IPS-NIHi11 (cell line): ENCODE measurements around the gene MRPL50.

Source experiments
- DNase-seq: peaks from one replicate; pipeline ENCODE4 v3.0.0; 2012; ENCODE audit warnings: mixed read lengths, low spot score

Gene MRPL50

DNA sequence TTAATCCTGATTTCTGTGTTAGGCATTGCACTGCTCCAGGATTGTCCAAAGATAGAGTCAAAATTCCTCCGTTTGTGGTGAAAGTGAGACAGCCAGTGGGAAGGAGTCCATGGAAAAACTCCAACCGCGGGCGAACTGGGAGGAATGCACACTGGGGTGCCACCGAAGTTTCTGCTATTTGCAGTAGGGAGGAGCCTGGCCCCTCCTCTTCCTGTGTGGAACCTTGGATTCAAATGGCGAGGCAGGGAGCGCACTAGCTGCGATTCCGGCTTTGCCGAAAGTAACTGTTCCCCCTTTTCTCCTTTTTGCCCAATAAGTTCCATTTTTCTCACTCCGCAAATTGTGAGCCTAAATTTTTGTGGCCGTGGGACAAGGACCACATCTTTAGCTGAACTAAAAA is 22.9 kb downstream of the MRPL50 start:
- DNase-seq, result no peak

DNA sequence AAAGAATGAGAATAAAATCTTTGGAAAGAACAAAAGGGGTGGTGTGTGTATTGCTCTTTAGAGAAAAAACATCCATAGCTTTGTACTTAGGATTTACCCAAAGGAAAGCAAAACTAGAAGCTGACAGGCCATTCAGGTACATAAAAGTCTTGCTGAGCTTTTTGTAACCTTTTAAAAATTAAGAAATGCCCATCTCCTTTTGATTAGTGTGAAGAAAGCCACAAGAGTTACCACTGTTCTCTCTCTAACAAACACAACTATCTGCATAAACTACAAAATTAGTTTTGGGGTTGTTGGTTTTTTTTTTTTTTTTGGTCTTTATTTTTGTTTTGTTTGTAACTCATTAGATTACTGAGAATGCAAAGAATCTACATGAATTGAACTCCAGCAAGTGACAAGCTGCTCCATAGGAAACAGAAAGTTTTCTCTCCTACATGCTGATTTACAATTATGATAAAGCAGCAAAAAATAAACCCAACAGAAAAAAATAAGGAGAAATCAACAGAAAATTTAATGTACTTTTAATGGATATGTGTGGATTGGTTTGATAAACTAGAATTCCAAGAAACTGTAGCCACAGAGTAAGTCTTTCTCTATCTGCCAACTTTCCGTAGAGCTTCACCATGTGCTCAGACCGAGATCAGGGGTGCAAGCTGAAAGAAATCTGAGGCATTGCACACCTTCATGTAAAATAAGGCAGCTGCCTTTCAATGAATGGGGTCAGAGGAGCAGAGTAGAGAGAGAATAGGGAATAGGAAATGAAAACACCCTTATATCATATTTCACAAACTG is 25.9 kb downstream of the MRPL50 start:
- DNase-seq, result no peak

DNA sequence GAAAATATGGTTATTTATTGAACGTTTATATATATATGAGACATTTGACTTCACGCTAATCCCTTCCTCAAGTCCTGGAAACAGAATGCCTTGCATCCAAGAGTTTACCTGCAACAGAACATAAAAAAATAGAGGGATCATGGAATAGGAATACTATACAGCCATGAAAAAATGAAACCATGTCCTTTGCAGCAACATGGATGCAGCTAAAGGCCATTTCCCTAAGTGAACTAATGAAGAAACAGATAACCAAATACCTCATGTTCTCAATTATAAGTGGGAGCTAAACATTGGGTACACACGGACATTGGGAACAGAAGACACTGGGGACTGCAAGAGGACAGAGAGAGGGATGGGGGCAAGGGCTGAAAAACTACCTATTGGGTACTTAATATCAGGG is 26.6 kb downstream of the MRPL50 start:
- no peak for DNase-seq

DNA sequence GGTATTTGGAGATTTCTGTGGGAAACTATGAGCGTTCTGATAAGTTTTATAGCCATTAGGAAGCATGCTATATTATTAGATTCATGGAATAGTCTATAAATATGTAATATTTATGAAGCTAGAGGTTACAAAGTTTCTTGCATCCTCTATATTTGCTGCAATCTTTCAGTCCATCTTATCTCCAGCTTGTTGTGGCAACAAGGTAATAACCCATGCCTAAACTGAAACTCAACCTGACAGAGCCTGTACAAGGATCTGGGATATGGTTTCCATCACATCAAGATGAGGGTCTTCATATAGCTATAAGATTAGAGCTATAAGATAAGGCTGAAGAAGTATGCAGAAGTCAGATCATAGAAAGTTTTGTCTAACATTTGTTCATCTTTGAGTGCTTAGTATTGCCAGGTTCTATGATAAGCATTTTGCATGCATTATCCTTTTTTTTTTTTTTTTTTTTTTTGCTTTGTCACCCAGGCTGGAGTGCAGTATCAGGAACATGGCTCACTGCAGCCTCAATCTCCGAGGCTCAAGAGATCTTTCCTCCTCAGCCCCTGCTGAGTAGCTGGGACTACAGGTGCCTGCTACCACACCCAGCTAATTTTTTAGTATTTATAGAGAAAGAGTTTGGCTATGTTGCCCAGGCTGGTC is 28.4 kb downstream of the MRPL50 start:
- no peak for DNase-seq

DNA sequence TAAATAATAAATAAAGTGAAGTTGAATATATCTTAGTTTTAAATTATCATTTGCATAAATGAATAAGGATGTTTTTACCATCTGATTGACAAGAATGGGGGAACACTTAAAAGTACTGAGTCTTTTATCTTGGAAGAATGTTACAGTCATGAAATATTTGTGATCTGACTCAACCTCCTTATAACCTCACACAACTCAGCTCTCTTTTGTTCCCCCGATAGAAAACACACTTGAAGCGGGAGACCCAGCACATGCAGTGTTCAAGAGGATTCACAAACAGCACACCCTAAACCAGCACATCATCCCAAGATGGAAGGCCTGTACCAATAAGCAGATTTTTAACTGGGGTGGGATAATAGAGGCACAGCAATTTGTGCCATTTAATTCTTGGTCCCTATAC is 29.1 kb downstream of the MRPL50 start:
- no peak for DNase-seq

DNA sequence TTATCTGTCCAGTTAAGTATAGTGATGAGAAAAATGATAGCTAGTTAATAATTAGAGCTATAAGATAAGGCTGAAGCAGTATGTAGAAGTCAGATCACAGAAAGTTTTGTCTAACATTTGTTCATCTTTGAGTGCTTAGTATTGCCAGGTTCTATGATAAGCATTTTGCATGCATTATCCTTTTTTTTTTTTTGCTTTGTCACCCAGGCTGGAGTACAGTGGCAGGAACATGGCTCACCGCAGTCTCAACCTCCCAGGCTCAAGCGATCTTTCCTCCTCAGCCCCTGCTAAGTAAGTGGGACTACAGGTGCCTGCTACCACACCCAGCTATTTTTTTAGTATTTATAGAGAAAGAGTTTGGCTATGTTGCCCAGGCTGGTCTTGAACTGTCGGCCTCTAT is 31.1 kb downstream of the MRPL50 start:
- no peak for DNase-seq

DNA sequence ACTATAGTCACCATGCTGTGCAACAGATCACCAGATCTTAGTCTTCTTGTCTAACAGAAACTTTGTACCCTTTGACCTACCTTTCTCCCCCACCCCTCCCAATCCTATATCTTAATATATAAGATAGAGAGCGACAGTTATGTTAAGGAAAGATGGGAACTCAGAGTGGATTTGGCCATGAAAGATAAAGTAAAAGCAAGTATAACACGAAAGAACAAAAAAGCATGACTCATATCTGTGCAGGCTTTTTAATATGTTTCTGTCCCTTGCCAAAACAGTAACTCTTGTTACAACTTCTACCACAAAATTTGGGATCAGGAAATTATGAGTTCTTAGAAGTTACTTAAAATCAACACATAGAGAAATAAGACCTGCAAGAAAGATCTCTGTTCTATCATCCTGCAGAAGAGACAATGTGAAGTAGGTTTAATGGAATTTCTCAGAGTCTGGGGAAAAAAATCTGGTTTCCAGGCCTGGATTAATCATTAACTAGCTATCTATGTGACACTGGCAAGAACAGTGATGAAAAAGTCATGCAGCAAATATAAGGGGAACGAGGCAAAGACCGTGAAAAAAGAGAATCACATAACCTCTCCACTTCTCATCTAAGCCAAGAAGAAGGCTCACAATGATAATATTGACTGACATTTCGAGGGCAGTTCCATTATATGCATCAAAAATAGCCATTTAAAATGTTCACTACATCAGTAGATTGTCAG is 32.2 kb downstream of the MRPL50 start:
- no peak for DNase-seq

DNA sequence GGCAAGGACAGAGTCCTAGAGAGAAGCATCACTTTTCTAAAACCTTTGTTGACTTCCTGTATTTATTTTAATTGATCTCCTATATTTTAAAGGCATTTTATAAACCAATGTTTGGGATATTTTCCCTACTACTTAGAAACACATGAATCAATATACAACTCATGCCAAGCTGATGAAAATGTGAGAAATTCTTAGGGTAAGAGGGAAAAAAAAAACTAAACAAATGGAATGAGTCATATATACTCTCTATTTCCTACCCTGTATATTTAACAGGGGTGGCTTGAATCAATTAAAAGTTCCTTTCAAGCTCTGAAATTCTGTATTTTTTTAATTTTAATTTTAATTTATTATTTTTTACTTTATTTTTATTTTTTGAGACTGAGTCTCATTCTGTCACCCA is 33.2 kb downstream of the MRPL50 start:
- no peak for DNase-seq

DNA sequence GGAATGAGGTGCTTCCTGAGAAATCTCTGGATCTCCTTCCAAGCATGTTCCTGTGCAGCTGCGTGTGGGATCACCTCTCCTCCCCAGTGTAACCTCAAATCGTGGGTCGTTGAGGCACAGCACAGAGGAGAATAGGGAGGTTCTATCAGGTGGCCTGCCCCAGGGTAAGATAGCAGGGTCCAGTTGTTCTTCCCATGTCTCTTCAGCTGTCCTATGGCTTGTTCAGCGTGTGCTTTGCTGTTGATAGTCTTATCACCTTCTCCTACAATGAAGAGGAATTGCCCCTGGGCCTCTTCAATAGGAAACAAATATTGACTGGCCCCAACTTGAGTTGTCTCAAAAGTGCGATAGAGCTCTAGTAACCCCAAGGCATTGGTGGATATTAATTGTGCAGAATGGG is 36.0 kb downstream of the MRPL50 start:
- DNase-seq, result no peak

DNA sequence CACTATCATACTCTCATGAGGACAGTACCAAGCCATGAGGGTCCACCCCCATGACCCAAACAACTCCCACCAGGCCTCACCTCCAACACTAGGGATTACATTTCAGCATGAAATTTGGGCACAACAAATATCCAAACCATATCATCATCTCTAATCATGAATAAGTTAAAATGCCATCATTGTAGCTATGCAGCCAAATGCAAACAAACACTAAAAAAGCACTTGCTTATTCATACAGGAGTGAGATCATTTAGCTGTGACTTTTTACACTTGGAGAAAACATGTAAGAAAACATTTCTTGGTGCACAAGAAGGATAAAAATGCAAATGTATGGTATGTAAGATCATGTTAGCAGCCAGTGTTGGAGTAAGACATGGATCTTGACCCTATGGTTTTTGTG is 37.8 kb downstream of the MRPL50 start:
- DNase-seq, result no peak

DNA sequence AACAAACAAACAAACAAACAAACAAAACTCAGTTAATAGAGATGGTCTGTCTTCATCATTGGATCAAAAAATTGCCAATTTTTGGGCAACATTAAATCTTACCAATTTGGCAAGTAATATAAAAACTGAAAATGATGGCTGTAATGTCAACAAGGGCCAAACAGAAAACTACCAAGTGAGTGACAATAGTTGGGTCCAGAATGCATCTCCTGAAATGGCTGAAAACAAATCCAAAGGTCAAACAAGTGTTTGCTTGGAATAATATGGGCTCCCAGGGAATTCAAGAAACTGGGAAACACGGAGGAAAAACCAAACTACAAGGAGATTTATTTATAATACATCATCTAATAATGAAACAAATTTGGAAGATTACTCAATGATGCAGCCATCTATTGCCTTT is 38.7 kb downstream of the MRPL50 start:
- DNase-seq, result no peak

DNA sequence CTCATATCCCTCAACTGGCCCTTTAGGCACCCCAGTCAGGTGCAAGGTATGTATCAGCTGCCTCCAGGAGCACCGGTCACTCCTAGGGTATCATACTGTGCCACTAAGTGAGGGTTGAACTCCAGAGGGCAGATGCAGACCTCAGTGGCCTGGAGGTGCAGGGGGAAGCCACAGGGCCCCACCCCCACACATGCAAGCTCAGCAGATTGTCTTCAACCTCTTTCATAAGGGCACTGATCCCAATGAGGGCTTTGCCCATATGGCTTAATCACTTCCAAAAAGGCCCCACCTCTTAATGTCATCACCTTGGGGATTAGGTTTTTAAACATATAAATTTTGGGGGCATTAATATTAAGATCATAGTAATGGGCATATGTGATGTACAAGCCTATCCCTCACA is 41.8 kb downstream of the MRPL50 start:
- DNase-seq, result no peak

DNA sequence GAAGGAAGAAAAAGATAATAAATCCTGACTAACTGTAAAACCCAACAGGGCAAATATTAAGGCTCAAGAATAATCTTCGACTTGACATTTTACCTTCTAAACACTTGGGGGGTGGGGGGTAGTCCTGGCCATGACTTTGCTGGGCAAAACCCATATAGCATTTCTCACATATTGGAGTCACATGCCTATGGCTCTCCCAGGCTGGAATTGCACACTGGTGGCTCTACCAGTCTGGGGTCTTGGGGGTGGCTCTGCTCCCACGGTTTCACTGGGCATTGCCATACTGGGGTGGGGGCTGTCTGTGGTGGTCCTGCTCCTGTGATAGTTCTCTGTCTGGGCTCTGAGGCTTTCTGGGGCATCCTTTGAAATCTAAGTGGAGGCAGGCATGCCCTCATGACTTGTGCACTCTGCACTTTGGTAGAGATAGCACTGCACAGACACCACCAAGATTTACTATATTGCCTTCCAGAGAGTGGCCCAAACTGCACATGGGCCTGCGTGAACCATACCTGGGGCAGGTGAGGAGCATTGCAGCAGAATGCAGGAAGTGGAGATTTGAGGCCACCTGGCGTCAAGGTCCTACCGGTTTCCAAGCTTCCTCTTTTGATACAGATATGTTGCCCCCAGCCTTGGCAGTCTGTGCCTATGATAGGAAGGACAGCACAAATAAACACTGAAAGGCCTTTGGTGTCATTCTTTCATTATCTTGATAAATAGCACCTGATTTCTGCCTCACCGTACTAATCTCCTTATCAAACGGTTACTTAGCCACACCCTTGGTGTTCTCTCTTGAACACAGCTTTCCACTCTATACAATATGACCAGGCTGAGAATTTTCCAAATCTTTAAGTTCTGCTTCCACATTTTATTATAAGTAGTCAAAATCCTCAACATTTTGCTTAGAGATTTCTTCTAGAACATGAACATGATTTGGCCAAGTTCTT is 43.4 kb downstream of the MRPL50 start:
- DNase-seq, result no peak

DNA sequence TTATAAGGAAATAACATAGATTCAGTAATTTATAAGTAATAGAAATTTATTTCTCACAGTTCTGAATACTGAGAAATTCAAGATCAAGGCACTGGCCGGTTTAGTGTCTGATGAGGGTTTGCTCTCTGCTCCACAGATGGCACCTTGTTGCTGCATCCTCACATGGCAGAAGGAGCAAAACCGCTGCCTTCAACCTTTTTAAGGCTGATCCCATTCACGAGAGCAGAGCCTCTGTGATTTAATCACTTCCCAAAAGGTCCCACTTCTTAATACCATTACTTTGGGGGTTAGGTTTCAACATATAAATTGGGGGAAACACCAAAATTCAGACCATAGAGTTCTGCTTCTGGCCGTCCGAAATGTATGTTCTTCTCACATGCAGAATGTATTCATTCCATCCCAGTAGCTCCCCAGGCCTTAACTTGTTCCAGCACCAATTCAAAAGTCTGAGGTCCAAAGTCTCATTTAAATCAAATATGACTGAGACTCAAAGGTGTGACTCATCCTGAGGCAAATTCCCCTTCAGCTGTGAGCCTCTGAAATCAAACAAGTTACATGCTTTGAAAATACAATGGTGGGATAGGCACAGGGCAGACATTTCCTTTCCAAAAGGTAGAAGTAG is 44.2 kb downstream of the MRPL50 start:
- DNase-seq, result no peak

DNA sequence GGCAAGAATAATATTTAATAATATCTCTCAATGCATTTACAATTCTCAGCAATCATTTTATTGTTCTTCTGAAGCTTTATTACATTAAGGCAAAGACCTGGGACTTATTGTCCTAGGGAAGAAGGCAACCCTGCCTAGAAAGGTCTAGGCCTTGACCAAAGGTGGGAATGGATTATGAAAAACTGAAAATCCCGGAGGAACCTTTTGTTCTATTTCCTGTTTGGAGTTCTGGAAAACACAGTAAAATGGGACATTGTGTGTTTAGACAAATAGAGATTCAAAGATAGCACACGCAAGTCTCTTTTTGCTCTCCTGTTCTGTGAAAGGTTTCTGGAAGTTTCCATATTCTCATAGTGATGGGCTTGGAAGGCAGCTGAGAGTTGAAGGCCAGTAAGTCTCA is 44.7 kb downstream of the MRPL50 start:
- no peak for DNase-seq

DNA sequence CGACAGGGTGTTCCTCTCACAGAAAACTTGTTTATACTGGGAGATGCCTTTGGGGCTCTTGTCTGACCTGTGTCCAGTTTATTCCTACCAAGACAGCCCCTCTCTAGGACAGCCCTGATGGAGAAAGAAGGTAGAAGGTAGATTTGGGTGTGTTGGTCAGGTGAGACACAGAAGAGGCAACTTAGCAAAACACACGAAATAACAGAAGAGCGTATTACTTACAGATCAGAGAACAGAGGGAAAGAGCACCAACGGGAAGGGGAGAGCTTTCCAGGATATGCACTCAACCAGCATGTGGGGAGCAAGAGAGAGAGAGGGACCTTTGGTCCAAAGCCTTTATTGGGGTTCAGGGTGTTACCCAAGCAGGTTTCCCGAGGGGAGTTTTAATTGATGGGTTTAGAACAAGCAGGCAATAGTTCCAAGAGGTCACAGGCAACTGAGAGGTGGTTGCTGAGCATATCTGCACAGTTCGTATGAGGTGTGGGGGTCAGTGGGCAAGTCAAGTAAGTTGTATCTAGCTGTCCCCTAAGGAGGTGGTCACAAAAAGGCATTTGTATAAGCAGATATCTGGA is 45.4 kb downstream of the MRPL50 start:
- DNase-seq, result no peak

DNA sequence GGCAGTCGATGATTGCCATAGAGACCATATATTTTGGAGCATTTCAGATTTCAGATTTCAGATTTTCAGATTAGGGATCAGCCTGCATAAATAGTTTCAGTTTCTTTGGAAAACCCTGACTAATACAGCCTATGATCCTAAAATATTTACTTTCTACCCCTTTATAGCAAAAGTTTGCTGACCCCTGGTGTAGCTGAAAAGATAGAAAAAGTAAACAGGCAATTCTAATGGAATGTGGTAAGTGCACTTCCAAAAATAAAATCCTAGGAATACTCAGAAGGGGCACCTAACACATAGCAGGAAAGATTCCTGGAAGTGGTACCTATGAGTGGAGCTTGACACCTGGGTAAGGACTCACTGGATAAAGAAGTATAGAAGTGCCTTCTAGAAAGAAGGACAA is 48.1 kb downstream of the MRPL50 start:
- DNase-seq, result no peak

DNA sequence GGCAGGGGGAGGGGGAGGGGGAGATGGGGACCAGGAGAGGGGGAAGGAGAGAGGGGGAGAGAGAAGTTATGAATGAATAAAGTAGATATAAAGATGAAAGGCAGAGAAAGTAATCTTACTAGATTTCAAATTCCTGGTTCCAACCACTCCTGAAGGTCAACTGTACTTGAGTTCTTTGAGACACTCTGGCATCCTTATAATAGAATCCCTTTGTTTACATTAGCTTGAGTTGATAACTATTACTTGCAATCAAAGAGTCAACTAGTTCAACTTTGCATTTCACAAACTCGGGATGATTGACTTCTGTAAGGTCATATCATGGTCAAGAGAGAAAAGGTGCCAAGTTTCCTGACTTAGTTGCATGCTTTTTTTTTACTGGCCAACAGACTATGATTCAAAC is 55.8 kb downstream of the MRPL50 start:
- DNase-seq, result no peak

DNA sequence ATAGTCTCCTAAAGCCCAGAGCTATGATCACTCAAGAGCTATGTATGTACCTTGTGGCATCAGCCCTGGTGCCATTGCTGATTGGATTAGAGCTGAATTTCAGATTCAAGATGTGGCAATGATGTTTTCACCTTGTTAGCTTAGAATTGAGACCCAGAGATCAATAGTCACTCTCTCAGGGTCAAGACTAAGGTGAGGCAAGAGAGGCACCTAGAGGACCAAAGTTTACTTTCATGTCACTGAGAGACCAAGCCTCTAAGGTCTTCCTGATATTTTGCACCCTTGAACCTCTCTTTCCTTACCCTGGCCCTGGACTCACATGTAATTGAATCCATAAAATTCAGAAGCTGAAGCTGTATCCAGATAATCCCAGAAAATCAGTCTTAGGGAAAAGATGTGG is 56.5 kb downstream of the MRPL50 start:
- no peak for DNase-seq
